Measurements from ENCODE around the gene NT5DC3. TPM values are rescaled to one million over a fixed set of nuclear protein-coding genes. Genes with fewer than 3 reads are reported as not detected.

Gene NT5DC3
- total RNA-seq, 1 experiment from 2014 or later = 6.6 TPM

- in situ Hi-C loops (cut with HindIII; ENCODE audit: low pct_unique_long_range_greater_than_20kb, low sequenced_read_pairs) = no loop called here
Observed at GRCh38 chr12:103858335-103858734, 17.3 kb upstream of the NT5DC3 start.

GRCh38 chr12:103857164-103857563, 16.1 kb upstream of the NT5DC3 start:
- in situ Hi-C loops (cut with HindIII; ENCODE audit: low pct_unique_long_range_greater_than_20kb, low sequenced_read_pairs) = no loop called here
- DNase-seq (ENCODE audit: low read depth) = no peak

More at GRCh38 chr12:103858335-103858734, 17.3 kb upstream of the NT5DC3 start:
- DNase-seq (ENCODE audit: low read depth) = no peak

- in situ Hi-C loops (cut with HindIII; ENCODE audit: low pct_unique_long_range_greater_than_20kb, low sequenced_read_pairs) = no loop called here
Observed at GRCh38 chr12:103855896-103856657, 15.0 kb upstream of the NT5DC3 start.

GRCh38 chr12:103855036-103855712, 14.1 kb upstream of the NT5DC3 start:
- in situ Hi-C loops (cut with HindIII; ENCODE audit: low pct_unique_long_range_greater_than_20kb, low sequenced_read_pairs) = no loop called here
- DNase-seq (ENCODE audit: low read depth) = no peak

More at GRCh38 chr12:103855896-103856657, 15.0 kb upstream of the NT5DC3 start:
- no peak for DNase-seq (ENCODE audit: low read depth)

DNA sequence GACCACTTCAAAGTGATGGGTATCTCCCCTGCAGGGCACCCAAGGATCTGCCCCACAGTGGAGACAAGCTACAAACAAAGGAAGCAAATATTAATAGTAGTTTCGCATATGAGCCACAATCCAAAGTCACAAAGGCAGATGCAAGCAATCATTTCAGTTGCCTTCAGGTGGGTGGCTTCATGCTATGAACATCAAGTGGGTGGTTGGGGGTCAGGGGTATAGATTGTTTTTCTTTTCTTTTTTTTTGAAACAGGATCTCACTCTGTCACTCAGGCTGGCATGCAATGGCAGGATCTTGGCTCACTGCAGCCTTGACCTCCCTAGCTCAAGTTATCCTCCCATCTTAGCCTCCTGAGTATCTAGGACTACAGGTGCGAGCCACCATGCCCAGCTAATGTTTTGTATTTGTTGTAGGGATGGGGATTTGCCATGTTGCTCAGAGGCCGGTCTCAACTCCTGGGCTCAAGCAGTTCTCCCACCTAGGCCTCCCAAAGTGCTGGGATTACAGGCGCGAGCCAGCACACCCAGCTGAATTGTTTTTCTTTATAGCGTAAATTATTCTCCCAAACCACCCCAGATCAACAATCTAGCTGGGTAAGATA, 13.4 kb upstream of the NT5DC3 start:
- in situ Hi-C loops (cut with HindIII; ENCODE audit: low pct_unique_long_range_greater_than_20kb, low sequenced_read_pairs) = no loop called here
- DNase-seq (ENCODE audit: low read depth) = no peak

DNA sequence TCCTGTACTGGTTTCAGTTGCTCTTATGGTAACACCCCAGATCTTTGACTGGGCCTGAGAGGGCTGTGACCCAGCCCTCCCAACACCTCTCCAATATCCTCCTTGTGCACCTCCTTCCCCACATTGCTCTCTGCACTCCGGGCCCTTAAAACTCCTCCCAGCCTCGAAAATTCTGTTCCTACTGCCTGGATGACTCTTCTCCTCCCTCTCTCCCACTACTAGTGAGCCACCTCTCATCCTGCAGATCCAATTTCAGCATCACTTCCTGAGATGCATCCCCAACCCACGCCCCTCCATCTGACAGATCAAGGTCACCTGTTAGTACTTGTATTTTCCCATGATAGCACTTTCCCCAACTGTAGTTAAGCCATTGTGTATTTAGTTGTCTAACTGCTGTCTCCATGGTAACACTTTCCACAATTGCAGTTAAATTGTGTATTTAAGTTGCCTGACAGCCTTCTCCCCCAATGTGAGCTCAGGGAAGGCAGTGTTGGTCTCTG, 11.5 kb upstream of the NT5DC3 start:
- DNase-seq (ENCODE audit: low read depth) = peak; percentile 21
- in situ Hi-C loops (cut with HindIII; ENCODE audit: low pct_unique_long_range_greater_than_20kb, low sequenced_read_pairs) = no loop called here

GRCh38 chr12:103851127-103851526, 10.1 kb upstream of the NT5DC3 start:
- no peak for DNase-seq (ENCODE audit: low read depth)
- in situ Hi-C loops (cut with HindIII; ENCODE audit: low pct_unique_long_range_greater_than_20kb, low sequenced_read_pairs) = no loop called here

DNA sequence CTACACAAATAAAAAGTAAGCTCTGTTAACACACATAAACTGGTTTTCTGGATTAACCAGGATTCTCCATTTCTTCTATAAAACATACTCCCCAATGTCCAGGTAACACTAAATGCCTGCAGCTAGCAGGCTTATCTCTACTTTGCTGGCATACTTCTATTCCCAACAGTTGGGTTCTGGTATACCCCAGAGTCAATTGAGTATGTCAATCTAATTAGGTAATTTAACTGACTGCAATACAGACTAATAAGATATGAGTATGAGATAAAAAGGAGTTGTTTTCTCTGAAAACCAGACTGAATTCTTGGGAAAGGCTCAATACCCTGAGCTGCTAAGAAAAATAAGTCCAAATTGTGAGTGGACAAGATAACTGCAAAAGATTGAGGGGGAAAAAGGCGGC, 9.4 kb upstream of the NT5DC3 start:
- in situ Hi-C loops (cut with HindIII; ENCODE audit: low pct_unique_long_range_greater_than_20kb, low sequenced_read_pairs) = no loop called here
- no peak for DNase-seq (ENCODE audit: low read depth)

DNA sequence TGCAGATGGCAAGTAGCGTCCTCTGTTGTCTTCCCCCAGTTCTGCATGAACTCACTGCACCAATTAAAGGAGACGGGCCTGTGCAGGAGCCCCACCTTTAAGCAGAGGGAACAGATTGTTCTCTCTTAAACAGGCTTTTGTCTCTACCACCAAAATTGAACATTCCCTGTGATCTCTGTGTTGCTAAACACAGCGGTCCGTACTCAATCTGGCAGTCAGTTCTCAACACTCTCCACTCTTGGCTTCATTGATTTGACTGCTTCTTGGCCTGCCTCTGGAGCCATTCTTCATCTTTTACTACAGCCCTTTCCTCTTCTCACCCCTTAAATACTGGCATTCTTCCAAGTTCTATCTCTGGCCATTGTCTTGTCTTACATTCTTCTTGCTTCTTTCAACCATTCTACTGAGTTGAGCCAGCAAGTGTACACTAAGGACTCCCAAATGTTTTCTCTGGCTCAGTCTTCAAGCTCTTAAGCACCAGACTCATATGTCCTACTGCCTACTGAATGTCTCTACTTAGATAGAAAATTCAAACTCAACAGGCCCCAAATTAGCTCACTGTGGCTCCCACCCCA, 8.0 kb upstream of the NT5DC3 start:
- DNase-seq (ENCODE audit: low read depth) = no peak
- in situ Hi-C loops (cut with HindIII; ENCODE audit: low pct_unique_long_range_greater_than_20kb, low sequenced_read_pairs) = no loop called here

GRCh38 chr12:103848143-103848542, 7.1 kb upstream of the NT5DC3 start:
- in situ Hi-C loops (cut with HindIII; ENCODE audit: low pct_unique_long_range_greater_than_20kb, low sequenced_read_pairs) = no loop called here
- peak; percentile 29 for DNase-seq (ENCODE audit: low read depth)

GRCh38 chr12:103846415-103846814, 5.4 kb upstream of the NT5DC3 start:
- in situ Hi-C loops (cut with HindIII; ENCODE audit: low pct_unique_long_range_greater_than_20kb, low sequenced_read_pairs) = no loop called here
- DNase-seq (ENCODE audit: low read depth) = no peak

GRCh38 chr12:103844305-103844704, 3.3 kb upstream of the NT5DC3 start:
- in situ Hi-C loops (cut with HindIII; ENCODE audit: low pct_unique_long_range_greater_than_20kb, low sequenced_read_pairs) = no loop called here

GRCh38 chr12:103841690-103842584, 903 bp upstream of the NT5DC3 start:
- peak; percentile 94 for DNase-seq (ENCODE audit: low read depth)
- in situ Hi-C loops (cut with HindIII; ENCODE audit: low pct_unique_long_range_greater_than_20kb, low sequenced_read_pairs) = no loop called here

More at GRCh38 chr12:103844305-103844704, 3.3 kb upstream of the NT5DC3 start:
- DNase-seq (ENCODE audit: low read depth) = no peak

DNA sequence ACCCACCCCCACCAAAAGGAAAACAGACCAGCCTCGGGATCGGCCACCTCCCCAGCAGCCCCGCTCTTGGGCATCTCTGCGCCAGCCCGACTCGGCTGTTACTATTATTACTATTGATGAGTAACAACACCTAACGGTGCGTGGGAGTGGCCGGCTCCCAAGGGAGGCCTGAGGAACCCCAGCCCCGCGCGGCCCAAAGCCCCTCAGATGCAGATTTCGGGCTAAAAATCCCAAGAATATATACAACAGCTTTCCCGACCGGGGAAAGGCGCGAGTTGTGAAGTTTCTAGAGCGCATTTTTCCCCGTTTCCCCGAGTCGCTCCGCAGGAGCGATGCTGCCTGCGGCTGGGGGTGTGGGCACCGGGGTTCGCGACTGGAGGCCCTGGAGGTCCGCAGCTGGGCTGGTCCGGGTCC, 565 bp downstream of the NT5DC3 start:
- in situ Hi-C loops (cut with HindIII; ENCODE audit: low pct_unique_long_range_greater_than_20kb, low sequenced_read_pairs) = no loop called here
- DNase-seq (ENCODE audit: low read depth) = no peak

DNA sequence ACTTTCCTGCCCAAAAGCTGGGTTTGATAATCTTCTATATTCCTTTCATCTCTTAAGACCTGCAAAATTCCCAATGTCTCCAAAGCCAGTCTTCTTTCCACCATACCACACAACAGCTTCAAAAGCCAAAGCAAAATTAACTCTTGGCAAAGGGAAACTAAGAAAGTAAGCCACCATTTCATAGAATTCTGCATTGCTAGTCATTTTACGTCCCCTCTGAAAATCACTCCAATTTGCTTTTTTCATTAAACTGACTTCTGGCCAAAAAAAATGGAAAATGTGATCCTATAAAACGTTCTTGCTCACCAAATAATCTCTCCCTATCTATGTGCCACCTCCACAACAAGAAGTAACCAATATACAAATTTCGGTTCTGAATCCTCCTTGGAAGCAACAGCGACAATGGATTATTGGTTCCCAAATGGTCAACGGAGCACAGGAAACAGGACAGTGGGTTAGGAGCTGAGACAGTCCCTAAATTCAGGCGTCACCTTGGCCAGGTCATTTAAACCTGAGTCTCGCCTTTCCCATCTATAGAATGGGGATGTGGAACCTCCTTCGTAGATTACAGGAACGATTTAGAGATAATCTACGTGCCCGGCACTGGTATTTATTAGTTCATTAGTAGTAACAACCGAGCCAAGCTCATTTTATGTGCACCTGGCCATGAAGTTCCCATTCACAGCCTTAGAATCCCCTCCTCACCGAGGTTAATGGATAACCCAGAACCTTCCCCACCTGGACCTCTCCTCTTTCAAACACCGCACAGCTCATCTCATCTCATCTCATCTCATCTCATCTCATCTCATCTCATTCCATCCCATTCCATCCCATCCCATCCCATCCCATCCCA, 1.2 kb downstream of the NT5DC3 start:
- in situ Hi-C loops (cut with HindIII; ENCODE audit: low pct_unique_long_range_greater_than_20kb, low sequenced_read_pairs) = no loop called here
- no peak for DNase-seq (ENCODE audit: low read depth)

- DNase-seq (ENCODE audit: low read depth) = no peak
- in situ Hi-C loops (cut with HindIII; ENCODE audit: low pct_unique_long_range_greater_than_20kb, low sequenced_read_pairs) = no loop called here
Observed at GRCh38 chr12:103839103-103839502, 1.9 kb downstream of the NT5DC3 start.

DNA sequence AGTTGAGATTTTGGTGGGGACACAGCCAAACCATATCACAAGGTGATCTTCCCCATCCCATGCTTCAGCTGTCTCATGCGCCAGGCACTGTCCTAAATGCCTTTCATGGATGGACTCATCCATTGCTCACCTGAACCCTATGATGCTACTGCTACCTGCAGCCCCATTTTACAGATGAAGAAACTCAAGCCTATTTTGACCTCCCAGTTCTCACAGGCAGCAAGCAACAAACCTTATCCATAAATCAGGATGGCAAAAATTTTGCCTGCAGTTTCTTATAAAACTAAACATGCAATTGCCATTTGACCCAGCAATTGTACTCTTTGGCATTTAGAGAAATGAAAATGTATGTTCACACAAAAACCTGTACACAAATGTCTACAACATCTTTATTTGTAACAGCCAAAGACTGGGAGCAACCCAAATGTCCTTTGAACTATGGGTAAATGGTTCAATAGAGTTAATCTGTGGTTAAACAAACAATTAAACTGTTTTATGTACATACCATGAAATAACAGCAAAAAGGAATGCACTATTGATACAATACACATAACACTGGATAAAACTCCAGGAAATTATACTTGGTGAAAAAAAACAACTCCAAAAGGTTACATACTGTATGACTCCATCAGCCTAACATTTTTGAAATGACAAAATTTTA, 2.6 kb downstream of the NT5DC3 start:
- no peak for DNase-seq (ENCODE audit: low read depth)
- in situ Hi-C loops (cut with HindIII; ENCODE audit: low pct_unique_long_range_greater_than_20kb, low sequenced_read_pairs) = no loop called here

Measured in Caki2 (cell line).